SHP77 (cell line): ENCODE measurements around the gene PRR16.
A peak's percentile ranks its signal among the peaks of the same experiment; 100 is the strongest.

Experiments
- DNase-seq, 2 experiments: peaks; one replicate each; lab custom pipeline; 2025; lab: John Stamatoyannopoulos, UW

The PRR16 gene

GRCh38 chr5:120576588-120576987 is 112.5 kb downstream of the PRR16 start:
- no peak for DNase-seq

GRCh38 chr5:120582635-120583034 is 118.5 kb downstream of the PRR16 start:
- no peak for DNase-seq

- DNase-seq, result no peak
Measured at GRCh38 chr5:120586646-120587045, 122.5 kb downstream of the PRR16 start.

- no peak for DNase-seq
Measured at GRCh38 chr5:120591911-120592310, 127.8 kb downstream of the PRR16 start.

GRCh38 chr5:120599576-120599975 is 135.5 kb downstream of the PRR16 start:
- no peak for DNase-seq

GRCh38 chr5:120600639-120601038 is 136.5 kb downstream of the PRR16 start:
- DNase-seq, result peak; percentile 23 to 59

- DNase-seq, result no peak
Measured at GRCh38 chr5:120602033-120602432, 137.9 kb downstream of the PRR16 start.

- DNase-seq, result no peak
Measured at GRCh38 chr5:120604884-120605283, 140.8 kb downstream of the PRR16 start.

- no peak for DNase-seq
Measured at GRCh38 chr5:120605325-120606079, 141.4 kb downstream of the PRR16 start.

- DNase-seq, result no peak
Measured at GRCh38 chr5:120609570-120609969, 145.5 kb downstream of the PRR16 start.

GRCh38 chr5:120610145-120610544 is 146.0 kb downstream of the PRR16 start:
- no peak for DNase-seq

- no peak for DNase-seq
Measured at GRCh38 chr5:120613729-120614128, 149.6 kb downstream of the PRR16 start.

GRCh38 chr5:120614531-120615180 is 150.6 kb downstream of the PRR16 start:
- no peak for DNase-seq

GRCh38 chr5:120615967-120616645 is 152.0 kb downstream of the PRR16 start:
- DNase-seq, result no peak

- no peak for DNase-seq
Measured at GRCh38 chr5:120621339-120621738, 157.2 kb downstream of the PRR16 start.

- DNase-seq, result no peak
Measured at GRCh38 chr5:120624021-120624563, 160.0 kb downstream of the PRR16 start.

- DNase-seq, result no peak
Measured at GRCh38 chr5:120628156-120628555, 164.1 kb downstream of the PRR16 start.

- DNase-seq, result no peak
Measured at GRCh38 chr5:120630550-120630949, 166.4 kb downstream of the PRR16 start.

GRCh38 chr5:120631611-120632010 is 167.5 kb downstream of the PRR16 start:
- no peak for DNase-seq

GRCh38 chr5:120632430-120632829 is 168.3 kb downstream of the PRR16 start:
- no peak for DNase-seq

GRCh38 chr5:120638449-120638848 is 174.3 kb downstream of the PRR16 start:
- DNase-seq, result no peak

- no peak for DNase-seq
Measured at GRCh38 chr5:120640778-120641177, 176.7 kb downstream of the PRR16 start.

- no peak for DNase-seq
Measured at GRCh38 chr5:120644516-120644915, 180.4 kb downstream of the PRR16 start.
